A549 (cell line): Measurements from ENCODE around the gene ANO6. TPM values are rescaled to one million over a fixed set of nuclear protein-coding genes. Genes with fewer than 3 reads are reported as not detected.

ENCODE experiments used
- ATAC-seq, 2 experiments: fragments of 200-7000 bp in 1 of 2; fragments of >200 bp in 1 of 2; cut with Nextera tagmentation in 1 of 2; cut with Tn5 transposase in 1 of 2; 3 replicates each; pipeline versions ENCODE4 v1.8.0 to v1.9.1; 2018 to 2020; ENCODE audit warnings: mild to moderate bottlenecking in 1 of 2, moderate library complexity in 1 of 2
- CTCF ChIA-PET: fragments of 300-600 bp; sonication (Branson Sonifier 250); formaldehyde crosslinking; extraction: SDS; loops from one replicate; lab custom pipeline; 2021; ENCODE audit warnings: antibody characterized with exemption, inconsistent platforms; lab: Yijun Ruan, JAX
- POLR2A ChIA-PET: fragments of 350-600 bp; formaldehyde crosslinking; extraction: SDS; loops from one replicate; lab custom pipeline; 2021; ENCODE audit warnings: antibody characterized with exemption, inconsistent platforms; lab: Yijun Ruan, JAX
- DNase-seq, 2 experiments: peaks; one replicate each; pipeline versions ENCODE4 v3.0.0 to v3.0.0-alpha.2; 2011 to 2016; ENCODE audit warnings: low read depth in 1 of 2, low spot score in 1 of 2
- FAIRE-seq: peaks from 2 replicates; lab custom pipeline; 2011; peaks lifted over from hg19 to GRCh38; lab: Jason Lieb, UNC
- H3K27ac ChIP-seq, 2 experiments: fragments of >200 bp; sonication (Bioruptor Twin); formaldehyde crosslinking; 3 replicates each; pipeline ENCODE4 v1.5.1; 2016 to 2017
- H3K4me1 ChIP-seq: fragments of >200 bp; sonication (Bioruptor Twin); formaldehyde crosslinking; 3 replicates; pipeline ENCODE4 v1.6.1; 2016
- H3K4me2 ChIP-seq: fragments of >200 bp; sonication (Bioruptor Twin); formaldehyde crosslinking; 3 replicates; pipeline ENCODE4 v1.6.1; 2016
- H3K4me3 ChIP-seq: fragments of >200 bp; sonication (Bioruptor Twin); formaldehyde crosslinking; 3 replicates; pipeline ENCODE4 v1.5.1; 2016
- H3K9me3 ChIP-seq: fragments of >200 bp; sonication (Bioruptor Twin); formaldehyde crosslinking; 3 replicates; pipeline ENCODE4 v1.6.1; 2016
- BHLHE40 ChIP-seq: IDR thresholded peaks from 2 replicates; pipeline ENCODE4 v1.6.1; 2012; ENCODE audit warnings: low read depth, low read length, inconsistent platforms
- CEBPB ChIP-seq, 2 experiments: fragments of >200 bp in 1 of 2; sonication (Bioruptor Twin) in 1 of 2; formaldehyde crosslinking in 1 of 2; IDR thresholded peaks; 2 replicates each; pipeline ENCODE4 v1.6.1; 2012 to 2016
- CHD2 ChIP-seq: fragments of 150-350 bp; IDR thresholded peaks from 2 replicates; pipeline ENCODE4 v1.6.1; 2014; ENCODE audit warnings: low read length; ENCODE audit not compliant: partially characterized antibody
- EHMT2 ChIP-seq: fragments of 200-600 bp; sonication (generic); IDR thresholded peaks from 2 replicates; pipeline ENCODE4 v1.6.1; 2016; ENCODE audit warnings: antibody characterized with exemption, low read depth, mild to moderate bottlenecking, moderate library complexity
- ELK1 ChIP-seq: fragments of 150-350 bp; IDR thresholded peaks from 2 replicates; pipeline ENCODE4 v1.6.1; 2014; ENCODE audit warnings: low read depth, mild to moderate bottlenecking, low read length
- EP300 ChIP-seq, 2 experiments: fragments of >200 bp; sonication (Bioruptor Twin); formaldehyde crosslinking; IDR thresholded peaks; 2 replicates in 1 of 2; 3 replicates in 1 of 2; pipeline ENCODE4 v1.6.1; 2016 to 2017
- ESRRA ChIP-seq: fragments of 150-350 bp; IDR thresholded peaks from 2 replicates; pipeline ENCODE4 v1.6.1; 2014; ENCODE audit warnings: mild to moderate bottlenecking, low read length, borderline replicate concordance
- FOSB ChIP-seq: fragments of 250-450 bp; sonication (Bioruptor Pico); IDR thresholded peaks from 2 replicates; pipeline ENCODE4 v1.5.0; 2020; ENCODE audit warnings: mild to moderate bottlenecking, moderate library complexity
- GATA3 ChIP-seq: IDR thresholded peaks from 2 replicates; pipeline ENCODE4 v1.6.1; 2012; ENCODE audit warnings: borderline replicate concordance
- HEYL ChIP-seq: fragments of 250-450 bp; sonication (Bioruptor Pico); IDR thresholded peaks from 2 replicates; pipeline ENCODE4 v1.8.0; 2021; ENCODE audit warnings: mild to moderate bottlenecking, moderate library complexity
- JUN ChIP-seq, 2 experiments: fragments of >200 bp; sonication (Bioruptor Twin); formaldehyde crosslinking; IDR thresholded peaks; 2 replicates in 1 of 2; 3 replicates in 1 of 2; pipeline ENCODE4 v1.6.1; 2016 to 2017
- KDM1A ChIP-seq: fragments of 200-600 bp; sonication (generic); IDR thresholded peaks from 2 replicates; pipeline ENCODE4 v1.6.1; 2016; ENCODE audit warnings: low read depth, mild to moderate bottlenecking
- KDM5A ChIP-seq: fragments of 200-600 bp; sonication (generic); IDR thresholded peaks from 2 replicates; pipeline ENCODE4 v1.6.1; 2016; ENCODE audit warnings: antibody characterized with exemption, mild to moderate bottlenecking
- MAFK ChIP-seq: fragments of 450-650 bp; IDR thresholded peaks from 2 replicates; pipeline ENCODE4 v1.6.1; 2014; ENCODE audit not compliant: partially characterized antibody
- MAX ChIP-seq: IDR thresholded peaks from 2 replicates; pipeline ENCODE4 v1.6.1; 2012
- MYC ChIP-seq: IDR thresholded peaks from 2 replicates; pipeline ENCODE4 v1.6.1; 2012; ENCODE audit warnings: mild to moderate bottlenecking, inconsistent platforms, low read length, improper control_type of control experiment, borderline replicate concordance
- NFE2L2 ChIP-seq: fragments of 150-350 bp; conservative IDR thresholded peaks from 2 replicates; pipeline ENCODE4 v1.6.1; 2014; ENCODE audit warnings: low read length
- NPAS2 ChIP-seq: fragments of 250-450 bp; sonication (Bioruptor Pico); IDR thresholded peaks from 2 replicates; pipeline ENCODE4 v1.8.0; 2022; ENCODE audit warnings: mild to moderate bottlenecking, moderate library complexity, borderline replicate concordance
- POLR2A ChIP-seq: IDR thresholded peaks from 2 replicates; pipeline ENCODE4 v1.6.1; 2012; ENCODE audit warnings: mild to moderate bottlenecking, low read length
- REST ChIP-seq: fragments of 200-600 bp; sonication (generic); IDR thresholded peaks from 2 replicates; pipeline ENCODE4 v1.6.1; 2016; ENCODE audit warnings: antibody characterized with exemption, mild to moderate bottlenecking, moderate library complexity
- RFX5 ChIP-seq: fragments of 450-650 bp; IDR thresholded peaks from 2 replicates; pipeline ENCODE4 v1.7.1; 2014; ENCODE audit warnings: antibody characterized with exemption, mild to moderate bottlenecking, moderate library complexity
- SREBF2 ChIP-seq: fragments of 450-650 bp; IDR thresholded peaks from 2 replicates; pipeline ENCODE4 v1.6.1; 2014; ENCODE audit warnings: mild to moderate bottlenecking, moderate library complexity
- ZC3H11A ChIP-seq: fragments of 450-650 bp; IDR thresholded peaks from 2 replicates; pipeline ENCODE4 v1.6.1; 2014; ENCODE audit warnings: antibody characterized with exemption, mild to moderate bottlenecking
- ZFP36 ChIP-seq: fragments of 450-650 bp; IDR thresholded peaks from 2 replicates; pipeline ENCODE4 v1.6.1; 2014; ENCODE audit warnings: borderline replicate concordance; ENCODE audit not compliant: partially characterized antibody
- WGBS: methylation state at CpG from one replicate; pipeline ENCODE4 v1.1.6; 2017; ENCODE audit errors: missing lambda C conversion rate; 5-methylcytosine and 5-hydroxymethylcytosine counted together
- polyA plus RNA-seq, 4 experiments: library from polyadenylated mRNA; depleted of rRNA in 3 of 4; stranded (reverse); fragments of >200 nt; fragmentation: RNase III in 1 of 4; extraction: RNeasy Plus Mini Kit Qiagen cat#74134 plus additional on column Dnase treatment in 1 of 4; gene quantifications; 2 replicates in 3 of 4; 3 replicates in 1 of 4; pipeline ENCODE4 v1.2.3, GENCODE V29; 2011 to 2017

ANO6 gene
- polyA plus RNA-seq, 2 of the 4 experiments (the other 2 are of a cell fraction): 41.7 to 80.0 TPM

GRCh38 chr12:45342171-45342570 lies 126.3 kb downstream of the ANO6 start:
- TF ChIP-seq NFE2L2: no peak
- no peak for TF ChIP-seq KDM1A
- TF ChIP-seq FOSB: no peak
- TF ChIP-seq JUN (IDR thresholded peaks at IDR 0.05): no peak
- TF ChIP-seq REST: no peak
- no peak for TF ChIP-seq EP300 (IDR thresholded peaks at IDR 0.05)
- TF ChIP-seq ZFP36: no peak
- no peak for TF ChIP-seq MYC
- no peak for TF ChIP-seq HEYL (CRISPR knock-in tag)
- no peak for TF ChIP-seq BHLHE40
- TF ChIP-seq GATA3: no peak
- no peak for TF ChIP-seq MAX
- TF ChIP-seq CHD2: no peak
- TF ChIP-seq EHMT2: no peak
- no peak for TF ChIP-seq CEBPB (IDR thresholded peaks at IDR 0.05)
- no peak for TF ChIP-seq SREBF2
- ChIA-PET CTCF (interaction anchor here (1.1 kb wide), 1 partner anchor 73 kb away, joined by 3 read pairs; no protein-coding TSS in a partner anchor), POLR2A (no interaction called here)
- FAIRE-seq (no peak), DNase-seq (no peak), ATAC-seq (no peak)
- H3K4me2 ChIP-seq: no peak overlapping the region
- H3K27ac ChIP-seq: no peak overlapping the region
- H3K9me3 ChIP-seq: no peaks in the 10 kb centered on the region
- H3K4me3 ChIP-seq: no peak overlapping the region
- 85% methylated on average over 3 of the region's 3 CpGs for WGBS
- H3K4me1 ChIP-seq: peaks cover 17% of the 10 kb centered on the region

- FAIRE-seq (no peak), ATAC-seq (no peak), DNase-seq (no peak)
- no peaks in the 10 kb centered on the region for H3K9me3 ChIP-seq
- peaks cover 15% of the 10 kb centered on the region for H3K4me1 ChIP-seq
- ChIA-PET CTCF (interaction anchor here (0.6 to 1.7 kb wide), 4 partner anchors 10 to 172 kb away, joined by 3 to 5 read pairs (median 3); no protein-coding TSS in a partner anchor), POLR2A (no interaction called here)
- peak overlapping the region; percentile 50 for H3K4me2 ChIP-seq
- WGBS: 96% methylated on average over 2 of the region's 2 CpGs
- H3K27ac ChIP-seq: no peak overlapping the region; a peak in 1 of 6 replicates
- TF ChIP-seq ZC3H11A: no peak
- no peak for TF ChIP-seq HEYL (CRISPR knock-in tag)
- TF ChIP-seq ELK1: no peak
- no peak for TF ChIP-seq NPAS2
- TF ChIP-seq MAFK: no peak
- TF ChIP-seq MAX: no peak
- no peak for TF ChIP-seq KDM5A
- no peak for TF ChIP-seq RFX5
- TF ChIP-seq ESRRA: no peak
- no peak for TF ChIP-seq POLR2A
- TF ChIP-seq NFE2L2: no peak
- TF ChIP-seq, all 56 proteins: peak for 0
- H3K4me3 ChIP-seq: no peak overlapping the region
Observed at GRCh38 chr12:45342848-45343247, 127.0 kb downstream of the ANO6 start.
